Activated CD4-positive, CD25-positive, alpha-beta regulatory T cell treated with anti-CD3 and anti-CD28 coated beads, Interleukin-2, amount 50 U/mL, for 24 hours (primary cell): ENCODE data around the gene ZNF536.
"Not testable (repeated sequence)": the region's sequence is repeated elsewhere in the genome, so short reads cannot be mapped to it uniquely, and the experiment has no call there.

Source experiments
- ATAC-seq, 2 donors: fragments of 150-1000 bp; cut with Tn5 transposase; one replicate each; pipeline ENCODE4 v1.10.0; 2021; ENCODE audit warnings: mild to moderate bottlenecking in 1 of 2, moderate library complexity in 1 of 2

The ZNF536 gene

GRCh38 chr19:30448386-30449077 lies 76.3 kb downstream of the ZNF536 start:
- no peak for ATAC-seq

DNA sequence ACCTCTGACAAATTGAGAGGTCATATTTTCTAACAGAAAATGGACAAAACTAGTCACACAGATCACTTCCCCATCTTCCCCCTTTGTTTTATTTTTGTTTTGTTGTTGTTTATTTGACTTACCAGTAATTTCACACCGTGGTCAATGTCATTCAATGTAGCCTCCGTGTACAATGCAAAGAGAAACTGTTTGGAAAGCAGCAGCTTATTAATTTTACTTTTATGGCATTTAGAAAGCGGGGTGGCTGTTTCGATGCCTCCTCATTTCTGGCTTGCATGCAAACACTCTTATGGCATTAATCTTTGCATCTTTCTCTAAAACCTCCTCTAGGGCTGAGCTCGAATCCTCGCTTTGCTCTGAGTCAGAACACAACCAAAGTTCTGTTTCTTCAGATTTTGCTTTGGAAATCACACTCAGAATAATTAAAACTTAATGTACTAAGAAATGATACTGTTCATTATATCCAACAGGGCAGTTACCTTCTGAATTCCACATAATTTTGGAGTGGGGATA lies 77.0 kb downstream of the ZNF536 start:
- ATAC-seq = no peak

DNA sequence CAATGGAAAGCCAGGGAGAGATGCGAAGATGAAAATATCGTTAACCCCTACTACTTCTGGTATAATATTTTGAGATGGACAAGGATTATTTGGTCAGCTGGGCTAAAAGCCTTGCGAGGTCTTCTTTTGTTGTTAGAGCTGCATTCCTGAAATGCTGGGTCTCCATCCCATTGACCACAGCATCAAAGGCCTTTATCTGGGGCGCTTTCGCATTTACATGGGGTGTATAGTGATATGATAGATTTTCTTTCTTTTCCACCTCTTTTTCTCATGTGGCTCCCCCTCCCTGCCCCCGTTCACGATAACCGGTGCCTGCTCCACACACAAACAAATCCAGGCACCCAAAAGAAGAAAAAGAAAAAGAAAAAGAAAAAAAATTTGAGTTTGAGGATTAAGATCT lies 77.5 kb downstream of the ZNF536 start:
- no peak for ATAC-seq

DNA sequence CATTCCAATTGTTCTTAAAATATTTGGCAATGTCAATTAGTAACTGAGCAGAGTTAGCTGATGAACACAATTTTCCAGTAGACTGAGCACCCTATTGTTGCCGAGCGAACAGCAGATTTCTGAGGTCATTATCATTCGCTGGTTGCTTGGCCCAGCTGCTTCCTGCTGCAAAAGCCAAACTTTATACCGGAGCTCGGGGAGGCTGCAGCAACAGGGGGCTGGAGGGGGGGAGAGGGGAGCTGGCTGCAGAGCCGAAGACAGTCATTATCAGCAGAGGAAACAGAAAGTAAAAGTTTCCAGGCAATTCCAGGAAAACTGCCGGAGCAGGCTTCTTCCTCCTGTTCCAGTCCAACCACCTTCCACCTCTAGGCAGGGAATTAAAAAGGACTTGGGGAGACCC lies 77.9 kb downstream of the ZNF536 start:
- no peak for ATAC-seq

DNA sequence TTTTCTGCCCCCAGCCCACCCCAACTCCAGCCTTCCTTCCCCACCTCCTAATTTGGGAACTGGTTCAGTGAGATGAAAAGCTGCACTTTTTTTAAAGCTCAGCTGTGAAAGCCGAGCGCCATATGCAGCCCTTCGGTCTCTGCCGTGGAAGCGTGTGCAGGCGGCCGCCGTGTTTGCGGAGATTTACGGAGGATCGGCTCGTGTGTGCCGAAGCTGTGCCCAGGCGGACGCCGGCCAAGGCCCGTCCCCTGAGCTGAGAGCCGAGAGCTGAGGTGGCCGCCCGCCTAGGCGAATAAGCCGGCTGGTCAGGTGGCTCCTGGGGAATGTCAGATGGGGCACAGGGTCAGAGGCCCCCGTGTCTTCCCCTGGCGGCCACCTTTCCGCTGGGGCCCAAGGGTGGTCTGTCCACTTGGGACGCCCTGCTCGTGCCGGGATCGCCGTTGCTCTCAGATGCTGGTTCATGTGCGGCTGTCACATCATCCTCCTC lies 78.7 kb downstream of the ZNF536 start:
- no peak for ATAC-seq

GRCh38 chr19:30452931-30453330 lies 80.7 kb downstream of the ZNF536 start:
- no peak for ATAC-seq

DNA sequence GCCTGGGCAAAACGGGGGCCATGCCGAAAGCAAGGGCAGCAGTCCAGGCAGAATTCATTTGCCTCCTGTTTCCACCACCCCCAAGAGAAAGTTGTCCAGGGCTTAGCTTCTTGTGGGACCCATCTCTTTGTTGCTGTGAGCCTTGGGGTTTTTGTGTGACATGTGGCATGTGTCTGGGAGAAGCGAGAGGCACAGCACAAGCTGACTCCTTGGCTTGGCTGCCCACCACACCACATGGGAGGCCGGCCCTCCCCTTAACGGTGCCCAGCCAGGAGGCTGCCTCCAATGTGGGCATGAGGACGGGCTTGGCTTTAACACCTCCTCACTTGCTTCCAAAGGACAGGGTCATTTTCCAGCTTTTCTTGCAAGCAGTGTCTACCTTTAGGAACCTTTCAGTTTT lies 81.6 kb downstream of the ZNF536 start:
- ATAC-seq = no peak

DNA sequence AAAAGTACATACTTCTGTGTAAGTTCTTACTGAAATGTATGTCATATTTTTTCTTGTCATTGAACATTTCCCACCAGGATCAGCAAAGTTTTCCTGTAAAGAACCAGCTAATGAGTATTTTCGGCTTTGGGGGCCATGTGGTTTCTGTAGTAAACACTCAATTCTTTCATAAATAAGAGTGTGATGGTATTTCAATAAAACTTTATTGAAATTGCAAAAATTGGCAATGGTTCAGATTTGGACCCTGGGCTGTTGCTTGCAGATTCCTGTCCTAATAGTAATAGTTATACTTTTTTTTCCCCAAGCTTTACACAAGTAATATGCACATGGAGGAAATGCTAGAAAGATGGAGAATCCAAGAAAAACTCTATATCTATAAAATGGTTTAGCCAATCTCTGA lies 83.7 kb downstream of the ZNF536 start:
- no peak for ATAC-seq

DNA sequence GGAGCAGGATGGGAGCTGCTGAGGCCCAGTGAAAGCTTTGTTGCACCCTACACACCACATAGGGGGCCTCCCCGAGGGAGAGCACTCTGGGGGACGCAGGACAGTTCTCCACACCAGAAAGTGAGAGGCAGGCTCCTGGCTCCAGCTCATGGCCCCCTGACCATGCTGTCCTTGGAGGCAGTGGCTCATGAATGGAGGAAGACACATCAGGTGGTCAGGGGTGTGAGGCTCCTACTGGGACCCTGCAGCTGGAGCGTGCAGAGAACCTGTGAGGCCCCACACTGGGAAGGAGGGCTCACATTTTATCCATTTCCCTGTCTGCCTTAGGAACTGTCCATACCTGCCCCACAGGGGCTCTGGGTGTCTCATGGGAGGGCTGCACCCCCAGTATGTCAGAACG lies 85.3 kb downstream of the ZNF536 start:
- ATAC-seq = no peak

- no peak for ATAC-seq
These were observed 87.7 kb downstream of the ZNF536 start for GRCh38 chr19:30459859-30460258.

DNA sequence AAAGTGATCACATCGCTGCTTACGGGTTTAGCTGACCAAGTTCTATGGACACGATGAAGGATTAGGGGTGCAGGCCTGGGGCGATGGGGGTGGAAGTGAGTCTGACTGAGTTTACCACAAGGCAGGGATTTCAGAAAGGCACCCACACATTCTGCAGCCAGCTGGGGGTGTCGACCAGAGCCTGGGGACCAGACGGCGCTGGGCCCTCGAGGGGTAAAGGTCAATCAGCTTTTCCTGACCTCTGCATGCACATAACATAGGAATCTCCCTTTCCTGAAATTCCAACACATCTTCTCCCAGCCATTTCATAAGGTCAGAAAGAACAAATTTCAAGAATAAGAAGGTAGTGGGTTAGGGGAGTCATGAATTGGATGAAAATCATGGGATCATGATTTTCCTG lies 92.0 kb downstream of the ZNF536 start:
- no peak for ATAC-seq

- not testable (repeated sequence) for ATAC-seq
These were observed 94.4 kb downstream of the ZNF536 start for GRCh38 chr19:30466598-30466997.

- no peak for ATAC-seq
These were observed 95.1 kb downstream of the ZNF536 start for GRCh38 chr19:30467239-30467638.

GRCh38 chr19:30469774-30470173 lies 97.6 kb downstream of the ZNF536 start:
- no peak for ATAC-seq

- ATAC-seq = no peak
These were observed 99.3 kb downstream of the ZNF536 start for GRCh38 chr19:30471441-30471840.

- no peak for ATAC-seq
These were observed 101.2 kb downstream of the ZNF536 start for GRCh38 chr19:30473334-30473867.

- no peak for ATAC-seq
These were observed 104.8 kb downstream of the ZNF536 start for GRCh38 chr19:30476997-30477396.

- no peak for ATAC-seq
These were observed 107.0 kb downstream of the ZNF536 start for GRCh38 chr19:30479231-30479630.

DNA sequence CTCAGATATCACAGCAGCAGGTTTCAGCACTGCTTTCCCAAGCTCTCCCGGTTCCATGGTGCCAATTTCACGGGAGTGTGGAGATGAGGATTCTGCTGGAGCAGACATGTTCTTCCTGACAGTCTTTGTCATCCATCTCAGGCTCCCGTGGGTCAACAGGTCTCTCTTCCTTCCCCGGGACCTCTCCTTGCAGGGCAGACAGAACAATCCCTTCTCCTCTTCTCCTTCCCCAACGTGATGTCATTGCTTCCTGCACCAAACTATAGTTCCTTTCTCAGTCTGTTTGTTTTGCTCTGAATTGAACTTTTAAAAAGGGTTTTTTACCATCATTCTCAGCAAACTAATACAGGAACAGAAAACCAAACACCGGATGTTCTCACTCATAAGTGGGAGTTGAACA lies 107.9 kb downstream of the ZNF536 start:
- ATAC-seq = no peak

GRCh38 chr19:30481063-30481462 lies 108.9 kb downstream of the ZNF536 start:
- no peak for ATAC-seq

DNA sequence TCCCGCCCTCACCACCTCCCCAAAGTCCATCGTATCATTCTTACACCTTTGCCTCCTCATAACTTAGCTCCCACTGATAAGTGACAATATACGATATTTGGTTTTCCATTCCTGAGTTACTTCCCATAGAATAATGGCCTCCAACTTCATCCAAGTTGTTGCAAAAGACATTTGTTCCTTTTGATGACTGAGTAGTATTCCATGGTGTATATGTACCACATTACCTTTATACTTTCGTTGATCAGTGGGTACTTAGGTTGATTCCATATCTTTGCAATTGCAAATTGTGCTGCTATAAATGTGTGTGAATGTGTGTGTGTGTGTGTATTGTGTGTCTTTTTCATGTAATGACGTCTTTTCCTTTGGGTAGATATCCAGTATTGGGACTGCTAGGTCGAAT lies 109.6 kb downstream of the ZNF536 start:
- ATAC-seq = no peak

DNA sequence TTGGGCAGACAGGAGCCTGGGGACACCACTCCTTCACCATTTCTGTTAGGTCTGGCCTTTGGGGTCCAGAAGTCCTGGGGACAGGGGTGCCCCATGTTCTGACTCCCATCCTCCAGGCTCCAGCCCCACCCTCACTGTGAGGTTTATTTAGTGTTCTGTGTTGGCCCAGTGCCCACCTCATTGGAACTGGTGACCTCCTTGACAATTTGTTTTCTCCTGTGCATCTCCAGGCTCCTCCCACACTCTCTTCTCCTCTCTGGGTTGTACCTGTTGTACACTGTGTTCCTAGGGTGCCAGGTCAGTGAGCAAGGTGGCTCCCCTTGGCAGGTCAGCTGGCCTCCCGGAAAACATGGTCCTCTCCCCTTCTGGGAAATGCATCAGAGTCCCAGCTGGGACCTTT lies 110.8 kb downstream of the ZNF536 start:
- no peak for ATAC-seq

DNA sequence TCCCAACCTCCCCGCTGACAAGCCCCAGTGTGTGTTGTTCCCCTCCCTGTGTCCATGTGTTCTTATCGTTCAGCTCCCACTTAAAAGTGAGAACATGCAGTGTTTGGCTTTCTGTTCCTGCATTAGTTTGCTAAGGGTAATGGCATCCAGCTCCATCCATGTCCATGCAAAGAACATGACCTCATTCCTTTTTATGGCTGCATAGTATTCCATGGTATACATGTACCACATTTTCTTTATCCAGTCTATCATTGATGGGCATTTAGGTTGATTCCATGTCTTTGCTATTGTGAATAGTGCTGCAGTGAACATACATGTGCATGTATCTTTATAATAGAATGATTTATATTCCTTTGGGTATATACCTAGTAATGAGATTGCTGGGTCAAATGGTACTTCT lies 114.1 kb downstream of the ZNF536 start:
- ATAC-seq = not testable (repeated sequence)

DNA sequence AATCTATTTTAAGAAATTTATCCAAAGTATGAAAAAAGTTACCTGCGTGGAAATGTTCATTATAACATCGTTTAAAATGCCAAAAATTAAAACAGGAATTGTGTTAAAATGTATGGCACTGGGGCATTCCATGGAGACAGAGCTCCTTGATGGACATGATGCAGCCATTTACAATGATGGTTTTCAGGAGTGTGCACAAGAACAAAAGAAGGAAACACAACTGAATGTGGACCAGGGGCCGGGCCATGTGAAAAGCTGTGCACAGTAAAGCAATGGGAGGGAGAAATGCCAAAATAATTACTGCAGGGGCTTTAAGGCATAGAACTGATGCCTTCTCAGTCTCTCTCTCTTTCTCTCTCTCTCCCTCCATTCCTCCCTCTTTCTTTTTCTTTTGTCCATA lies 115.0 kb downstream of the ZNF536 start:
- ATAC-seq = no peak

- ATAC-seq = no peak
These were observed 116.0 kb downstream of the ZNF536 start for GRCh38 chr19:30488191-30488590.
